NB4 (cell line): ENCODE data around the gene NXNL1.

ENCODE experiments used
- MAX ChIP-seq: IDR thresholded peaks from 2 replicates; pipeline ENCODE4 v1.6.1; 2011; ENCODE audit warnings: low read depth, low read length
- POLR2A ChIP-seq: IDR thresholded peaks from 2 replicates; pipeline ENCODE4 v1.6.1; 2011; ENCODE audit warnings: mild to moderate bottlenecking; ENCODE audit not compliant: insufficient read length; ENCODE audit errors: extremely low read depth
- TF ChIP-seq, protein P1 (sequence below): IDR thresholded peaks from one replicate; pipeline ENCODE4 v1.5.1; 2012; ENCODE audit warnings: low read depth, low read length

- TF ChIP-seq, protein P1, sequence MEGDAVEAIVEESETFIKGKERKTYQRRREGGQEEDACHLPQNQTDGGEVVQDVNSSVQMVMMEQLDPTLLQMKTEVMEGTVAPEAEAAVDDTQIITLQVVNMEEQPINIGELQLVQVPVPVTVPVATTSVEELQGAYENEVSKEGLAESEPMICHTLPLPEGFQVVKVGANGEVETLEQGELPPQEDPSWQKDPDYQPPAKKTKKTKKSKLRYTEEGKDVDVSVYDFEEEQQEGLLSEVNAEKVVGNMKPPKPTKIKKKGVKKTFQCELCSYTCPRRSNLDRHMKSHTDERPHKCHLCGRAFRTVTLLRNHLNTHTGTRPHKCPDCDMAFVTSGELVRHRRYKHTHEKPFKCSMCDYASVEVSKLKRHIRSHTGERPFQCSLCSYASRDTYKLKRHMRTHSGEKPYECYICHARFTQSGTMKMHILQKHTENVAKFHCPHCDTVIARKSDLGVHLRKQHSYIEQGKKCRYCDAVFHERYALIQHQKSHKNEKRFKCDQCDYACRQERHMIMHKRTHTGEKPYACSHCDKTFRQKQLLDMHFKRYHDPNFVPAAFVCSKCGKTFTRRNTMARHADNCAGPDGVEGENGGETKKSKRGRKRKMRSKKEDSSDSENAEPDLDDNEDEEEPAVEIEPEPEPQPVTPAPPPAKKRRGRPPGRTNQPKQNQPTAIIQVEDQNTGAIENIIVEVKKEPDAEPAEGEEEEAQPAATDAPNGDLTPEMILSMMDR = no peak
- TF ChIP-seq POLR2A (no peak), MAX (0 out of 2 replicates have a peak, but pooled peaks have one; percentile 0)
Measured at GRCh38 chr19:17499648-17500446, 39.1 kb upstream of the NXNL1 start.
